PC-3 (cell line): ENCODE data around the gene EFCAB6.

Experiments
- CTCF ChIP-seq: fragments of 300-600 bp; sonication (generic); conservative IDR thresholded peaks from 2 replicates; pipeline ENCODE4 v1.5.1; 2017; ENCODE audit warnings: antibody characterized with exemption, low read depth, mild to moderate bottlenecking, low read length
- EZH2 ChIP-seq: fragments of 300-600 bp; sonication (generic); IDR thresholded peaks from one replicate; pipeline ENCODE4 v1.6.1; 2017; ENCODE audit warnings: antibody characterized with exemption, mild to moderate bottlenecking, low read length; ENCODE audit not compliant: unreplicated experiment

- TF ChIP-seq CTCF (no peak), EZH2 (no peak)
These were observed 303.6 kb downstream of the EFCAB6 start for GRCh38 chr22:43508489-43508888.
